Measurements from ENCODE around the gene APCDD1L.

DNA sequence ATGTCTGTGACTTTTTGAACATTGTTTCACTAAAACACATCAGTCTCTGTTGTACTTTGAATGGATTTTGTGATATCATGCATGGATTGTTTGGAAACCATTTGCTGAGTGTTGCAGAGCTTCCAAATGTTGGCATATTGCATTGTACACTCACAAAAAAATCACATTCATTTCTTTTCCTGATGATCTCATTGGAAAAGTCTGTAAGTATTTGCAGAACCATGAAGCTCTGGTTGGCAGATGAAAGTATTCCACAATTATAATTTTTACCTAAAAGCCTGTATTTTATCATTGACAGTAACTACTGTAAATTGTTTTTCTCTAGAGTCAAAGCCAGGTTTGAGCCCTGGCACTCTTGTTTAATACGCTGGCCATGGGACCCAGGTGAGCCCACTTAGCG, 84.1 kb downstream of the APCDD1L start:
- TF ChIP-seq, protein P1, sequence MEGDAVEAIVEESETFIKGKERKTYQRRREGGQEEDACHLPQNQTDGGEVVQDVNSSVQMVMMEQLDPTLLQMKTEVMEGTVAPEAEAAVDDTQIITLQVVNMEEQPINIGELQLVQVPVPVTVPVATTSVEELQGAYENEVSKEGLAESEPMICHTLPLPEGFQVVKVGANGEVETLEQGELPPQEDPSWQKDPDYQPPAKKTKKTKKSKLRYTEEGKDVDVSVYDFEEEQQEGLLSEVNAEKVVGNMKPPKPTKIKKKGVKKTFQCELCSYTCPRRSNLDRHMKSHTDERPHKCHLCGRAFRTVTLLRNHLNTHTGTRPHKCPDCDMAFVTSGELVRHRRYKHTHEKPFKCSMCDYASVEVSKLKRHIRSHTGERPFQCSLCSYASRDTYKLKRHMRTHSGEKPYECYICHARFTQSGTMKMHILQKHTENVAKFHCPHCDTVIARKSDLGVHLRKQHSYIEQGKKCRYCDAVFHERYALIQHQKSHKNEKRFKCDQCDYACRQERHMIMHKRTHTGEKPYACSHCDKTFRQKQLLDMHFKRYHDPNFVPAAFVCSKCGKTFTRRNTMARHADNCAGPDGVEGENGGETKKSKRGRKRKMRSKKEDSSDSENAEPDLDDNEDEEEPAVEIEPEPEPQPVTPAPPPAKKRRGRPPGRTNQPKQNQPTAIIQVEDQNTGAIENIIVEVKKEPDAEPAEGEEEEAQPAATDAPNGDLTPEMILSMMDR (IDR thresholded peaks at IDR 0.05), result no peak
- no peak for TF ChIP-seq POLR2A (IDR thresholded peaks at IDR 0.05)
